NCI-H2081 treated with DMSO at 0.1 percent for 48 hours (cell line): ENCODE results near the gene GGT6.
"Not testable (repeated sequence)": the region's sequence is repeated elsewhere in the genome, so short reads cannot be mapped to it uniquely, and the experiment has no call there.

Experiments
- DNase-seq: peaks from one replicate; lab custom pipeline; 2025; lab: John Stamatoyannopoulos, UW

Gene GGT6

DNA sequence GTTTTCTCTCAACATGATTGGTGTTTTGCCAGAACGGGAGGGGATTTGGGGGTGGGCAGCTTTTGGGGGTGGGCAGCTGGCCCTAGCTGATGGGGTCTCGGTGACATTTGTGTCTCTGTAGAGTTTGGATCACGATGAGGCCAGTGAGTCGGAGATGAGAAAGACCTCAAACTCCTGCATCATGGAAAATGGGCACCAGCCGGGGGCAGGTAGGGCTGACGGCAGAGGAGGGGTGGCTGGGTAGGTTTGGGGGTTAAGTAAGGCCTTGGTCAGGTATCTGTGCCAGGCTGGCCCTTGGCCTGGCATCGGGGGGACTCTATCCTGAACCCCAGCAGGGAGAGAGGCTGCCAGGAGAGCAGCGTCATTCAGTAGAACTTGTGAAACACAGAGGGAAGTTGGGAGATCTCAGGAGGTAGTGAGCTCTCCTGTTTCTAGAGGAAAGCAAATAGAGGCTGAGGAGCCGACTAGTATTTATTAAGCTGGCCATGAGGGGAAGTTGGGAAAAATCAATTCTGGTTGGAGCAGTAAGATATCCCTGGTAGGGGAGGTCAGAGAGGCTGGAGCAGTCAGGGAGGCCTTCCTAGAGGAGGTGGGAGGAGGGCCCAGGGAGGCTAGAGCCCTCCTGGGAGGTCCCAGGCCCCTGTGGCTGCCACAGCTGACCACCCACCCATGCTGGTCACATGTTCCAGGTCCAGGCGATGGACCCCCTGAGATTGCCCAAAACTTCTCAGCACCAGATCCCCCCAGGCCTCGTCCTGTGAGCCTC, 32.0 kb upstream of the GGT6 start:
- DNase-seq, result no peak

DNA sequence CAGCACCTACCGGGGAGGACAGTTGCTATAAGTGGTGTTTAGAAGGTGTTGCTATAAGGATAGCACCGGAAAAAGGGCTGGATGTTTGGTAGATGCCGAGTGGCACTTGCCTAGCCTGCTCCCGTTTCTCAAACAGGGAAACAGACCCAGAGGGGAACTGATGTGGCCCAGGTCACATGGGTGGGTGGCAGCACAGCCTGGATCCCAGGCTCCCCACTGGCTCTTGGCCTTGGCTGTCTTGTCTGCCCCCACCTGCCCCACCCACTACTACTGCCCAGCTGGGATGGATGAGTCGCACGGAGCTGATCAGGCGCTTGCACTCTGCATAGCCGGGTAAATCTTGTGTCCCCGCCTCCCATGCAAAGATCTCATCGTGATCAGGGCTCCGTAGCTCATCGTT, 31.2 kb upstream of the GGT6 start:
- no peak for DNase-seq

DNA sequence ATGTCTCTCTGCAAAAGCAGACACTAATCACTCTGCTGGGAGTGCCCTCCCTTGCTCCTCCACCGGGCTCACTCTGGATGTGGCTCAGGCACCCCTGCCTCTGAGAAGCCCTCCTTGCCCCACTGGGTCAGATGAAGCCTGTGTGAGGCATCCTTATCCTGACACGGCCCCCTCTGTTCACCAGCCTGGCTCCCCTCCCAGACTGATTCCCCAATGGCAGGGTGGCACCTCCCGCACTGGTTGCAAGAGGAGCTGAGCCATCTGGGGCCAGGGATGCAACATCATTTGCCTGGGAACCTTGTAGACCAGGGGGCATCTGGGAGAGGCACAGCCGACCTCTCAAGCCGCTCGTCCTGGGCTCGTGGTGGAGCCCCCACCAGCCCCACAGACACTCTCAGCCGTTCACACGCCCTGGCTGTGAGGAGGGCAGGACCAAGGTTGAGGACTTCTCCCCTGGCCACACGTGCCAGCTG, 30.6 kb upstream of the GGT6 start:
- DNase-seq, result no peak

DNA sequence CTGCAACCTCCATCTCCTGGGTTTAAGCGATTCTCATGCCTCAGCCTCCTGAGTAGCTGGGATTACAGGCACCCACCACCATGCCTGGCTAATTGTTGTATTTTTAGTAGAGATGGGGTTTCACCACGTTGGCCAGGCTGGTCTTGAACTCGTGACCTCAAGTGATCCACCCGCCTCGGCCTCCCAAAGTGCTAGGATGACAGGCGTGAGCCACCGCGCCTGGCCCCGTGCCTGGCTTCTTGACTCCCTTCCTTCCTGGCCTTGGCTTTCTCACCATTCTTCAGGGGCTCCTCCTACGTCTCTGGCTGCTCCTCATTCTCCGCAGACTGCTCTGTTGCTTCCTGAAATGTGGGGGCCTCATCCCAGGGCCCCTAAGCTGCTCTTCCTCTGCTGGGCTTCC, 29.7 kb upstream of the GGT6 start:
- DNase-seq, result not testable (repeated sequence)

DNA sequence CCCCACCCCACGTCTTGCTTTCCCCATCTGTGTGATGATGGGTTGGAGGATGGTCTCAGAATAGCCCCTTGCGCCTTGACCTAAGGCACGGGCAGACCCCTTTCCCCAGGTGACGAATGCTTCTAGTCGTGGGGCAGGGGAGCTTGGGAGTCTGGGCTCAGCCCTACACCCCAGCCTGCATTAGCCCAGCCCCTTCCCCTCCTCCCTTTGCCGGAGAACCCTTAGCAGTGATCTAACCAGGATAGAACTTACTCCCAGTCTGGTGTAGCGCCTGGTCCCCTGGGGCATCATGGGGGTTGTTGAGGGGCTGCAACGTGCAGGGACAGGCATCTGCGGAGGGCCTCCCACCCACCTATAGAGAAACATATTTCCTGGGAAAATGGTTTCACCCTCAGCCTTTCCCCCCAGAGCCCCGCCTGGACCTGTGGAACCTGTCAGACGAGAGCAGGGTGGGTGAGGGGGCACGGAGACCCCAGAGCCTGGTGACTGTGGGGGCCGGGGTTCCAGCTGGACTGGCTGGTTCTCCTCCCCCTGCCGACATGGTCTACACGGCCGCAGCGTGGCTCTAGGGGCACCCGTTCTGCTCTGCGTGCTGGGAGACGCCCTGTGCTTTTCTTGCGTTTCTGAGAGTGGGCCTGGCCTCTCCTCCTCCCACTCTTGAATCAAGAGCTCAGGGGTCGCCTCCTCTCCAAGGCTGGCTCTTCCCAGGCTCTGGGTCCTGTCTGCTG, 28.7 kb upstream of the GGT6 start:
- no peak for DNase-seq

DNA sequence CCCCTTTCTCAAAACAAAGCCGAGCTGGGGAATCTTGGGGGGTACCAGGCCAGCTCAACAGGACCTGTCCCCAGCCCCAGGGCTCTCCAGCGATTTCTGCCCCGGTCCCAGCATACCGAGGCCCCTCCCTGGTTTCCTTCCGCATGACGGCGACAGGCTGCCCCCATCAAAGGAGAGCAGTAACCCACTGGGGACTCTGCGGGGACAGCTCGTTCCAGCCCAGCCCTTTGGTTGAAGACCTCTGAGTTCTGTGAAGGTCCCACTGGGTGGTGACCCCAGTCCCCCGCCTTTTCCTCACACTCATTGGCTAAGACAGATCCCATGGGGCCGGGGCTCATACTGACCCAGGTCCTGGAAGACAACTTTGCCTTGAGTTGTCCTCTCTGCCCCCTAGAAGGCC, 28.0 kb upstream of the GGT6 start:
- no peak for DNase-seq

DNA sequence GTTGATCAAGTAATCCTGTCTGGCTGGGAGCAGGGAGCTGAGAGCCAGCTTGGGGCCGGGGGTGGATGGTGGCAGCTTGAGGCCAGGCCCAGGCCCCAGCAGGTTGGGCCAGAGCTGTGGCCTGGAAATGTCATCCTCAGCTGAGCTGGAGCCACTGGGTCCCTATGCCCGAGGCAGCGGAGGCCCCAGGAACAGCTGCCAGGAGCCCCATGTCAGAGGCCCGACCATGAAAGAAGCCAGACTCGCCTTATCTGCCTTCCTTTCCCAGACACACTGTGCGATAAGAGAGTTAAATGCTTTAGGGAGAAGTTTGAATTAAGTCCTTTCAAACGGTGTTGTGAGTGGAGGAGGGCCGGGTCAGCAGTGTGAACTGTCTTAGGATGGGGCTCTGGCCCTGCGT, 27.4 kb upstream of the GGT6 start:
- DNase-seq, result no peak

DNA sequence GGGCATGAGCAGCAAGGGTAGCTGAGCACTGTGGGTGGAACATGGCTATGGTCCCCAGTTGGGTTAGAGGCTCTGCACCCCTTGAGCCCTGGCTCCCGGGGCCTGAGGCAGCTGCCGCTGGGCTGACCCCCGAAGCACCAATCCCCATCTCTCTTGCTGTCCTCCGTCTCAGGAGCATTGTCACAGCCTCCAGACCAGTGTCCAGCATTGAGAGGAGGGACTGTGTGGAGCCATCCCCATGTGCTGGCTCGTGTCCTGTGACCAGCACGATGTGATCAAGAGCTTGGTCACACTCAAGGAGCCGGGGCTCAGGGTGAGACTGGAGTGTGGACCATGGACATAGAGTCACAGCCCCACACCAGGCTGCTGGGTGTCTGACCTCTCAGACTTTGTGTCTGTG, 26.8 kb upstream of the GGT6 start:
- DNase-seq, result no peak

DNA sequence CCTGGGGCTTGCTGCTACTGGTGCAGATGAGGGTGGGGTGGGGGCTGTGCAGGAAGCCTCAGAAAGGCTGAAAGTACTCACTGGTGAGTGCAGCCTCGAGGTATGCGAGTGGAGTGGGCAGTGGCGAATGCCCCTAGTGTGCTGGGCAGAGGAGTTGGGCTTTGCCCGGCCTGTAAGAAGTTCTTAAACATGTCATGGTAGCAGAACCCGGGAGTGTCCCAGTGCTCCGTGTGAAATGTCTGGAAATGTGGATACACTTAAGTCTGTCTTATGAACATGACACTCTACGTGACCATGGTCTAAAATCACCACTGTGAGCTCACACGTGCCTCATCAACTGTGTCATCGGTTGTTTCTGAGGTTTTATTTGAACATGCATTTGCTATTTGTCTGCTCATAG, 25.7 kb upstream of the GGT6 start:
- DNase-seq, result no peak

DNA sequence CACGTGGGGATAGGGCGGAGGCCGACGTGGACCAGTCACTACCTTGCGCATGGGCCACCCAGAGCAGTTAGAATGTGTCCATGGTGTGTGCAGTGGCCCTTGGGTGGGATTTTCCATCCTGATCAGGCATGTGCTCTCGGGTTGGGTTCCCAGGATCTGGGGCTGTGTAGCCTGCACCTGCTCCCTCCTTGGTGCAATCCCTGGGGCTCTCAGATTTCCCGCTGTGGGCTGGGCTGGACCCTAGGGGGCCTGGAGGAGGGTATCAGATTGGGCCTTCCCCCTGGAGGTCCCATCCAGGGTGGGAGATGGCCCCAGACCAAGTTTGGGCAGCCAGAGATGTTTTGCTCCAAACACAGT, 25.2 kb upstream of the GGT6 start:
- DNase-seq, result no peak

DNA sequence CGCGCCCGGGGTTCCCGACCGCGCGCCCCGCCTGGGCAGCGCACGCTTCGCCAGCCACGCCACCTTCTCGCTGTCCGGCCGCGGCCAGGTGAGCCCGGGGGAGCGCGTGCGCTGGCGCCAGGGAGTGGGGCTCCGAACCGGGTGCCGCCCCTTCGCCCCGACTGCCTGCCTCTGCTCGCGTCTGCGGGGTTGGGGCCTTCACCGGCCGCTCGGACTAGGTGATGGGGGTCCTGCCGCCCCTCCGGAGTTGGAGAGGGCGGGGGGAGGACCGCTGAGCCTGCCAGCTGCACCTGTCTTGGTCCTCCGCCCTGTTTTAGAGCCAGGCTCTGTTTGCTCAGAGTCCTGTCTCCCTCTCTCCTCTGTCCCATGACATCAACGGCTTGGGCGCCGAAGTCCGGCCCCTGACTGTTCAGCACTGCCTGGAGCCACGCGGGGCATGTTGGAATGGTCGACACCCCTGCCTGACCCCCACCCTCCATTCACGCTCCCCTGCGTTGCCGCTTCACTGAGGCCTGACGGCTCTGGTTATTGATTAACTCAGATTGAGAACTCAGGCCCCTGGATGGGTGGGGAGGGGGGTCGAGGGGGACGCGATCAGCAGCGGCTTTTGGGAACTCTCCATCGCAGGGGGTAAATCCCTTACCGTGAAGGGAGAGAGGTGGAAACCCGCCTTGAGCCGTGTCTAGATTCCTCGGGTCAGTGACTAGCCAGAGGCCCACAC, 24.7 kb upstream of the GGT6 start:
- no peak for DNase-seq

DNA sequence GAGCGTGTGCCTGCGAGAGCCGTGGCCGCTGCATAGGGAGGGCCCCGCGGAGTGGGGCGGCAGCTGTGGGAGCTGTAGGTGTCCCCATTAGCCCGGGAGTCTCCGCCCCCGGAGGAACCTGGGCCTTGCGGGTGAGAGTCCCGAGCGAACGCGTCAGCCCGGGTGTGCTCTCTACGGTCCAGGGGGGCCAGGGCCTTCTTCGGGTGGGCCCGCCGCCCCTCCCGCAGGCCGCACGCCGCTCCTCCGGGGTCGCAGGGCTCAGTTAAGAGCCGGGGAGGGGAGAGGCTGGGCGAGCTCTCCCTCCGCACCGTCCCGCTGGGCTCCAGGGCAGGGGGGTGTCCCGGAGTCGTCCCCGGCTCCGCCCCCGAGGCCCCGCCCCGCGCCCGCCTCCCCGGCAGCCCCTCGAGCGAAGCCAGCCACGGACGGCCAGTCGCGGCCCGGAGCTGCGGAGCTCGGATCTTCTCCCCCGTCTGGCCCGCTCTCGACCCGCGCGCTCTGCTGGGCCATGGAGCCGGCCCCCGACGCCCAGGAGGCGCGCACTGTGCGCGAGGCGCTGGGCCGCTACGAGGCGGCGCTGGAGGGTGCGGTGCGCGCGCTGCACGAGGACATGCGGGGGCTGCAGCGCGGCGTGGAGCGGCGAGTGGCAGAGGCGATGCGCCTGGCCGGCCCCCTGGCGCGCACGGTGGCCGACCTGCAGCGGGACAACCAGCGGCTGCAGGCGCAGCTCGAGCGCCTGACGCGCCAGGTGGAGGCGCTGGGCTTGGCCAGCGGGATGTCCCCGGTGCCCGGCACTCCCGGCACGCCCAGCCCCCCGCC, 23.9 kb upstream of the GGT6 start, which contains the start of gene SMTNL2:
TSS of gene SMTNL2 (plus strand) at position 429 of the 816 bp plus-strand sequence. CDS start at position 506, 77 bp downstream.
- DNase-seq, result no peak

DNA sequence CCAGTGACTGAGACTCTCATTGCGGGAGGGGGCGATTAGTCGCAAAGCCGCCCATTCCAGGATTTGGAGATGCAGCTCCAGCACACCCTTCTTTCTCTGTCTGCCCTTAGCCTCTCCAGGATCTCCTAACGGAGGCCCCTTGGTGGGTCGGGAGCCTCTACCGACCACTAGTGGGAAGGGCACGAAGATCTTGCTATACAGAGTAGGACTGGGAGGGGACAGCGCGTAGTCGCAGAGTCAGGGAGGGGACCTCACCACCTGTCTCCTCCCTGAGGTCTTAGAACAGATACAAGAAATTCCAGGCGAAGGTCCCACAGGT, 23.4 kb upstream of the GGT6 start:
- DNase-seq, result no peak

DNA sequence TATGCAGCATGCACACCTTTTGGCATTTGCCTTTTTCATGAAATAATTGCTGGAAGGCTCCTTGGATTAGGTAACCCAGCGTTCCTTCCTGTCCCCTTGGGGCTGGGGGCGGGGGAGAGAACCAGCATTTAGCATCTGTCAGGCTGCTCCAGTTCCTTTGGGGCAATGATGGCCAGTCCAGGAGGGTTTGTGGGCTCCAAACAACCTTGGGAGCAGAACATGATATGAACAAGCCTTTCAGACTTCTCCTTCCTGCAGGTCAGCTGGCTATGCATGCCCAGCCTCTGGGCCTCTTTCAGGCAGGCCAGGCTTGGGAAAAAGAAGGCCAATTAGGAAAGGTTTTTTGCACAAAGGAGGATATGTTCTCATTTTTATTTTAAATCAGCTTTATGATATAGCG, 22.8 kb upstream of the GGT6 start:
- no peak for DNase-seq

DNA sequence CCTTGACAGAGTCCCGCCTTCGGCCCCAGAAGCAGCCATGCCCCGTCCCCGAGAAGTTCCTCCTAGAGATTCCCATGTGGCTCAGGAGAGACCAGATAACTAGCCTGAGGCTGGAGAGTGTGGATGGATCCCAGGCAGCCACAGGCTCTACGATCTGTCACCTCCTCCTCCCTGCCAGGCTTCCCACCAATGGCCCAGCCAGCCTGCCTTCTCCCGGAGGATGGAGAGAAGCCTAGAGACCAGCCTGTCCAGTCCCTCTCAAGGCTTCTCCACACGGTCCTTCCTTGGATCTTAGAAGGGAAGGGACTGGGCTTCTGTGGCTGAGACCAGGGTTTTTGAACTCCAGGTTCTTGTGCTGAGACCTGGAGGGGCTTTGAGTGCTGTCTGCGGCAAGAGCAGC, 22.3 kb upstream of the GGT6 start:
- no peak for DNase-seq

DNA sequence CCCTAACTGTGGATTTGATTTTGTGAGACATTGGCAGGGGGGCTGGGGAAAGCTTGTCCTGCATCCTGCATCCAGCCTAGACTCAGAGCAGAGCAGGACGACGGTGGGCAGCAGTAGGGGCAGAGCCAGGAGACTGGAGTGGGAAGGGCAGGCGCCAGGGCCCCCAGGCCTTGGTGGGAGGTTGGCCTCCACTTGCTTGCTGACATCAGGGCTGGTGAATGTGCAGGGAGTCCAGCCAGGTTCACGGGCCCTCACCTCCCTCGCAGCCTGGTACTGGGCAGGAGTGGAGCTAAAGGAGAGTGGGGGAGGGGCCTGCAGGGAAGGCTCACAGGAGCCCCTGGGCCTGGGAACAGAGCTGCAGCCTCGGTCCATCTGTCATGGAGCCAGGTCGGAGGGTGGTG, 21.7 kb upstream of the GGT6 start:
- no peak for DNase-seq

DNA sequence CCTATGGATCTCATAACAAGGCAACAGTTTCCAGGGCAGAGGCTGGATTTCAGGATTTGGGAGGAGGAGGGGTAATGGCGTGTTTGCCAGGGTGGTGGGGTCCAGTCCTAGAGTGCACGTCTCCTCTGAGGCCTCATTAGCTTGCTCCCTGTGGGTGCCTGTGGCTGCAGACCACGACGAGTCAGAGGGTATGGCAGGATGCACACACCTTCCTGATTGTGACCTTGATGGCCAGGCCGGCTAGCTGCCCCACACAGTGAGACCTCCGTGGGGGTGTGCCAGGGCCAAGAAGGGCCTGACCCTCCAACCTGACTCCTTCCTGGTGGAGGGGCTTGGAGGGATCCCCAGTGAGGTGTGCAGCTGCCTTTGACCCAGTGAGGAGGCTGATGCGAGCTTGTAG, 19.9 kb upstream of the GGT6 start:
- no peak for DNase-seq

DNA sequence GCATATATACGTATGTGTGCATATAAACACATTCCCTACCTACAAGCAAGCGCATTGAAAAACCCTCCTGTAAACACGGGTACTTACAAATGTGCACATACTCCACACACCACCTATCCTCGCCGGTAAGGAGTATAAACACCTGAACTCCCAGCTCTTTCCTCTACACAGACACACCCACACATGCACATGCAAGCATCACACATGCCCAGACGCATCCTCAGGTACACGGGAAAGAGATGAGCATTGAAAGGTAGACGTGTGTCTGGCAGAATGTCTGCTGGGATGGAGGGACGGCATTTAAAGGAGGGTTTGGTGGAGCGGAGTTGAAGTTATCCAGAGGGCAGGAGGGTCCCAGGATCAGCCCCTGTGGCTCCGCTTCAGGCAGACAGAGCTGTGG, 19.3 kb upstream of the GGT6 start:
- DNase-seq, result no peak

DNA sequence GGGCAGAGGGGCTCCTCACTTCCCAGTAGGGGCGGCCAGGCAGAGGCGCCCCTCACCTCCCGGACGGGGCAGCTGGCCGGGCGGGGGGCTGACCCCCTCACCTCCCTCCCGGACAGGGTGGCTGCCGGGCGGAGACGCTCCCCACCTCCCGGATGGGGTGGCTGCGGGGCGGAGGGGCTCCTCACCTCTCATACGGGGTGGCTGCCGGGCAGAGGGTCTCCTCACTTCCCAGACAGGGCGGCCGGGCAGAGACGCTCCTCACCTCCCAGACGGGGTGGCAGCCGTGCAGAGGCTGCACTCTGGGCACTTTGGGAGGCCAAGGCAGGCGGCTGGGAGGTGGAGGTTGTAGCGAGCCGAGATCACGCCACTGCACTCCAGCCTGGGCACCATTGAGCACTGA, 18.0 kb upstream of the GGT6 start:
- DNase-seq, result not testable (repeated sequence)

DNA sequence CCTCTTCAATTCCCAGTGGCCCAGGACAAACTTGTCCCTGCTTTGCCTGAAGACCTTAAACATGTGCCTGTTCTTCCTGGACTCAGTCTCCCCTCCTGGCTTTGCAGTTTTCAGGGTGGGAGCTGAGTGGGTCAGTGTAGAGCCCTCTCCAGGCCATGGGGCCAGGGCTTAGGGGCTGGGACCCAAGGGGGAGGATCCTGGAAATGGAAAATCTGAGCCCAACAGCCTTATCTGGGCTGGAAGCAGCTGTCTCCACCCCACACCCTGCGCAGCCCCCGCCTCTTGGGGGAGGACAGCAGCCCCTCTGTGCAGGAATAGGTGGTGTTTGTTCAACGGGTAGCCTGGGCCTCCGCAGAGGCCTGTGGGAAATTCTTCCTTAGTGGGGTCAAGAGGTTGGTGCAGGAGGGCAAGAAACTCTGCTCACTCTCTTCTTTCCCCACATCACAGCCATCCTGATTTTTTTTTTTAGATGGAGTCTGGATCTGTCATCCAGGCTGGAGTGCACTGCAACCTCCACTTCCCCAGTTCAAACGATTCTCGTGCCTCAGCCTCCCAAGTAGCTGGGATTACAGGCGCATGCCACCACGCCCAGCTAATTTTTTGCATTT, 17.1 kb upstream of the GGT6 start:
- no peak for DNase-seq

DNA sequence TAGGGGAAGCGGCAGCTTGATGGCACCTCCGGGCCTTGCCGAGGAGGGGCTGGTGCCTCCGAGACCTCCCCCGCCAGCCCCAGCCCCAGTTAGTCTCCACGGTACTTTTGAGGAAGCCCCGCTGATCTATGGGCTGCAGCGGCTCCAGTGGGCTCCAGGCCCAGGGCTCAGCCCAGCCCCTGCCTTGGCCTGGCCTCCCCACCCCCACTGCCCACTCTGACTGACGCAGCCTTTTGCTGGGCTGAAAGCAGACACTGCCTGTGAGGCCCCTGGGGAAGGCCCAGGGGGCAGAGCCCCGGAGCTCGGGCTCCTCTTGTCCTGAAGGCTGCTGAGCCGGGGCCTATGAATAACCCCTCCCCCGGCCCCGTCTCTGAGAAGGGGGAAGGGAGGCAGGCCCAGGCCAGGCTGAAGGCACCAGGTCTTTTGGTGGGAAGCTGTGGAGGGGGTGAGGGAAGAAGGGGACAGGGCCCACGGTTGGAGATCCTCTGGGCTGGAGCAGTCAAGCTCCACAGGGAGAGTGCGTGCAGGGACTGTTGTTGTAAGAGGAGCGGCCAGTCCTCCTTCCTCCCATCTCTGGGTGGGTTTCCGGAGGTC, 16.4 kb upstream of the GGT6 start:
- DNase-seq, result no peak
